ENCODE data around the gene MRPS2. TPM values are rescaled to one million over a fixed set of nuclear protein-coding genes. Genes with fewer than 3 reads are reported as not detected.
A peak's percentile ranks its signal among the peaks of the same experiment; 100 is the strongest.

MRPS2 gene
- total RNA-seq, 1 experiment from 2014 or later = 62.4 TPM

DNA sequence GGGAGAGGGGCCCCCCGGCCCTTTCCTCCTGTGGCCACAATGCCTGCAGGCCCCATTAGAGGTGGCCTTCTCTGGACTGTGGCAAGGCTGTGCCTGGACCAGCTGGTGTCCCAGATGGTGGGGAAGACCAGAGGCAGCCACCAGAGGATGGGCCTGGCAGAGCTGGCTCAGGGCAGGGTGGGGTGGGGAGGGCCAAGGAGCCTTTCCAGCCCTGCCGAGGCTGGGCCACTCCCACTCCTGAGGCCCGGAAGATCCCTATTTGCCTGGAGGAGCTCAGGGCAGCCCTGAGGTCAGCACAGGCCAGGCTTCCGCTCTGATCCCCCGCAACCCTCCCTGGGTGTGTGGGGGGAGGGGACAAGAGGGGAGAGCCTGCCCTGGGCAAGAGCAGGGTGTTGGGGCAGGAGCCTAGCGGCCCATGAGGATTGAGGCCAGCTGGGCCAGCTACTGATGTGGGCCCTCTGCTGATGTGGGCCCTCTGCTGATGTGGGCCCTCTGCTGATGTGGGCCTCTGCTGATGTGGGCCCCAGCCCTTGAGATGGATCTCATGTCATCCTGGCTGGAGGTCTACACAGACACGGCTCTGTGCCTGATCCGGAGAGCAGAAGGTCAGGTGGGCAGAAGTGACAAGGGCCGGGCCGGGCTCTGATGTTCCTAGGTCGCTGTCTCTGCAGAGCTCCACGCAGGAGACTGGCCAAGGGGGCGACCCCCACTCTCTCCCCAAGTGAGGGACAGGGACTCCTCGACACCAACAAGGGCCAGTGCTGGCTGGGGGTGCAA is 6.0 kb downstream of the MRPS2 start:
- Histone ChIP-seq H3K4me3 (ENCODE audit: low read length) (no peak overlapping the region), H3F3A (ENCODE audit: low read length, unreplicated experiment) (no peaks in the 10 kb centered on the region), H3K4me2 (ENCODE audit: low read length) (no peak overlapping the region), H3K79me2 (ENCODE audit: low read length) (peaks cover 12% of the 10 kb centered on the region), H3K4me1 (ENCODE audit: insufficient read depth, low read length) (peaks cover 9% of the 10 kb centered on the region), H3K27ac (ENCODE audit: low read length) (no peak overlapping the region), H3K9me3 (ENCODE audit: low read length) (no peaks in the 10 kb centered on the region), H3K36me3 (ENCODE audit: low read depth, low read length) (peaks cover 6% of the 10 kb centered on the region; the same call in 1 of the 2 replicates), H3K9ac (ENCODE audit: low read length) (no peak overlapping the region), H2AFZ (ENCODE audit: low read length) (no peak overlapping the region), H4K20me1 (ENCODE audit: low read length) (no peaks in the 10 kb centered on the region), H3K9me2 (replicated peaks; ENCODE audit: low read length) (no peaks in the 10 kb centered on the region), H3K27me3 (ENCODE audit: low read length) (no peaks in the 10 kb centered on the region)
- POLR2A ChIA-PET (ENCODE audit: unreplicated experiment) = no interaction called here
- CTCF ChIA-PET = no interaction called here
- TF ChIP-seq, protein P1, sequence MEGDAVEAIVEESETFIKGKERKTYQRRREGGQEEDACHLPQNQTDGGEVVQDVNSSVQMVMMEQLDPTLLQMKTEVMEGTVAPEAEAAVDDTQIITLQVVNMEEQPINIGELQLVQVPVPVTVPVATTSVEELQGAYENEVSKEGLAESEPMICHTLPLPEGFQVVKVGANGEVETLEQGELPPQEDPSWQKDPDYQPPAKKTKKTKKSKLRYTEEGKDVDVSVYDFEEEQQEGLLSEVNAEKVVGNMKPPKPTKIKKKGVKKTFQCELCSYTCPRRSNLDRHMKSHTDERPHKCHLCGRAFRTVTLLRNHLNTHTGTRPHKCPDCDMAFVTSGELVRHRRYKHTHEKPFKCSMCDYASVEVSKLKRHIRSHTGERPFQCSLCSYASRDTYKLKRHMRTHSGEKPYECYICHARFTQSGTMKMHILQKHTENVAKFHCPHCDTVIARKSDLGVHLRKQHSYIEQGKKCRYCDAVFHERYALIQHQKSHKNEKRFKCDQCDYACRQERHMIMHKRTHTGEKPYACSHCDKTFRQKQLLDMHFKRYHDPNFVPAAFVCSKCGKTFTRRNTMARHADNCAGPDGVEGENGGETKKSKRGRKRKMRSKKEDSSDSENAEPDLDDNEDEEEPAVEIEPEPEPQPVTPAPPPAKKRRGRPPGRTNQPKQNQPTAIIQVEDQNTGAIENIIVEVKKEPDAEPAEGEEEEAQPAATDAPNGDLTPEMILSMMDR (conservative IDR thresholded peaks at IDR 0.05; ENCODE audit: low read depth, low read length) = no peak
- no peak for TF ChIP-seq EZH2 (IDR thresholded peaks at IDR 0.05; ENCODE audit: low read length, unreplicated experiment)
- TF ChIP-seq EZH2phosphoT487 (IDR thresholded peaks at IDR 0.05; ENCODE audit: borderline replicate concordance, low read length) = no peak
- ATAC-seq = peak; percentile 12; the same call in 1 of the 2 replicates
- no TSS peak for BruUV-seq (replicated peaks)
- intact Hi-C loops (cut with micrococcal nuclease) = no loop called here
- no peak for DNase-seq

GRCh38 chr9:135507104-135508035 is 6.9 kb downstream of the MRPS2 start:
- ATAC-seq (no peak), DNase-seq (no peak)
- ChIA-PET CTCF (no interaction called here), POLR2A (ENCODE audit: unreplicated experiment) (no interaction called here)
- BruUV-seq (replicated peaks) = no TSS peak
- H3F3A ChIP-seq (ENCODE audit: low read length, unreplicated experiment) = no peaks in the 10 kb centered on the region
- H3K9me3 ChIP-seq (ENCODE audit: low read length) = no peaks in the 10 kb centered on the region
- TF ChIP-seq EZH2phosphoT487 (IDR thresholded peaks at IDR 0.05; ENCODE audit: borderline replicate concordance, low read length) (no peak), EZH2 (IDR thresholded peaks at IDR 0.05; ENCODE audit: low read length, unreplicated experiment) (no peak)
- TF ChIP-seq, protein P1 (conservative IDR thresholded peaks at IDR 0.05; ENCODE audit: low read depth, low read length) = no peak
- H3K4me1 ChIP-seq (ENCODE audit: insufficient read depth, low read length) = peaks cover 4% of the 10 kb centered on the region; the same call in 1 of the 2 replicates
- no peaks in the 10 kb centered on the region for H3K9me2 ChIP-seq (replicated peaks; ENCODE audit: low read length)
- H3K4me3 ChIP-seq (ENCODE audit: low read length) = no peak overlapping the region
- H3K27ac ChIP-seq (ENCODE audit: low read length) = no peak overlapping the region
- no peaks in the 10 kb centered on the region for H4K20me1 ChIP-seq (ENCODE audit: low read length)
- no peak overlapping the region for H3K4me2 ChIP-seq (ENCODE audit: low read length)
- intact Hi-C loops (cut with micrococcal nuclease) = no loop called here
- H3K79me2 ChIP-seq (ENCODE audit: low read length) = peaks cover 4% of the 10 kb centered on the region
- H3K27me3 ChIP-seq (ENCODE audit: low read length) = no peaks in the 10 kb centered on the region
- peaks cover 3% of the 10 kb centered on the region; the same call in 1 of the 2 replicates for H3K36me3 ChIP-seq (ENCODE audit: low read depth, low read length)
- H2AFZ ChIP-seq (ENCODE audit: low read length) = no peak overlapping the region
- no peak overlapping the region for H3K9ac ChIP-seq (ENCODE audit: low read length)
